GM12878 (cell line): Measurements from ENCODE around the gene XPO6. TPM values are rescaled to one million over a fixed set of nuclear protein-coding genes. Genes with fewer than 3 reads are reported as not detected.

Experiments used
- BCL11A ChIP-seq: IDR thresholded peaks from 2 replicates; pipeline ENCODE4 v1.6.1; 2011; ENCODE audit warnings: low read depth, low read length
- BRCA1 ChIP-seq: IDR thresholded peaks from 2 replicates; pipeline ENCODE4 v1.6.1; 2011; ENCODE audit warnings: low read depth, low read length, improper control_type of control experiment
- CEBPZ ChIP-seq: fragments of 150-350 bp; IDR thresholded peaks from 2 replicates; pipeline ENCODE4 v1.6.1; 2016; ENCODE audit warnings: low read depth, low read length
- CREM ChIP-seq: IDR thresholded peaks from 2 replicates; pipeline ENCODE4 v1.6.1; 2014; ENCODE audit warnings: antibody characterized with exemption, low read depth
- E2F4 ChIP-seq: IDR thresholded peaks from 2 replicates; pipeline ENCODE4 v1.6.1; 2012; ENCODE audit warnings: low read depth, low read length, improper control_type of control experiment
- ESRRA ChIP-seq: IDR thresholded peaks from 2 replicates; pipeline ENCODE4 v1.6.1; 2012; ENCODE audit warnings: mild to moderate bottlenecking, low read length, improper control_type of control experiment
- HCFC1 ChIP-seq: fragments of 150-350 bp; IDR thresholded peaks from 2 replicates; pipeline ENCODE4 v1.6.1; 2014; ENCODE audit warnings: low read length
- HDGF ChIP-seq: fragments of 450-650 bp; IDR thresholded peaks from 2 replicates; pipeline ENCODE4 v1.6.1; 2016; ENCODE audit warnings: antibody characterized with exemption
- IRF4 ChIP-seq: IDR thresholded peaks from 2 replicates; pipeline ENCODE4 v1.6.1; 2011; ENCODE audit warnings: low read depth, low read length
- MEF2A ChIP-seq: IDR thresholded peaks from 2 replicates; pipeline ENCODE4 v1.6.1; 2011; ENCODE audit warnings: low read depth, mild to moderate bottlenecking, low read length, moderate library complexity; ENCODE audit not compliant: insufficient read depth
- MTA3 ChIP-seq: IDR thresholded peaks from 2 replicates; pipeline ENCODE4 v1.6.1; 2012; ENCODE audit warnings: low read length, inconsistent platforms, borderline replicate concordance
- MXI1 ChIP-seq: fragments of 150-350 bp; IDR thresholded peaks from 2 replicates; pipeline ENCODE4 v1.6.1; 2011; ENCODE audit warnings: low read depth, mild to moderate bottlenecking, inconsistent platforms, low read length, improper control_type of control experiment
- NFIC ChIP-seq: IDR thresholded peaks from 2 replicates; pipeline ENCODE4 v1.6.1; 2012; ENCODE audit warnings: low read depth, mild to moderate bottlenecking, inconsistent platforms, low read length, moderate library complexity
- NR2F1 ChIP-seq: fragments of 450-650 bp; conservative IDR thresholded peaks from 2 replicates; pipeline ENCODE4 v1.6.1; 2017; ENCODE audit warnings: mild to moderate bottlenecking
- RB1 ChIP-seq: fragments of 450-650 bp; formaldehyde crosslinking; IDR thresholded peaks from 2 replicates; pipeline ENCODE4 v1.6.1; 2017; ENCODE audit warnings: mild to moderate bottlenecking, borderline replicate concordance
- RBBP5 ChIP-seq: fragments of 200-600 bp; sonication (generic); conservative IDR thresholded peaks from 2 replicates; pipeline ENCODE4 v1.6.1; 2016
- SKIL ChIP-seq: fragments of 450-650 bp; IDR thresholded peaks from 2 replicates; pipeline ENCODE4 v1.6.1; 2017; ENCODE audit warnings: mild to moderate bottlenecking, low read depth, inconsistent platforms; ENCODE audit not compliant: poor library complexity, severe bottlenecking
- SMARCA5 ChIP-seq: fragments of 450-650 bp; IDR thresholded peaks from 2 replicates; pipeline ENCODE4 v1.6.1; 2017; ENCODE audit warnings: mild to moderate bottlenecking
- SMC3 ChIP-seq: IDR thresholded peaks from 2 replicates; pipeline ENCODE4 v1.6.1; 2011; ENCODE audit warnings: low read length, improper control_type of control experiment, borderline replicate concordance
- SREBF2 ChIP-seq: IDR thresholded peaks from 2 replicates; pipeline ENCODE4 v1.6.1; 2012; ENCODE audit warnings: mild to moderate bottlenecking, low read length
- SRF ChIP-seq, 2 experiments: IDR thresholded peaks; 2 replicates each; pipeline ENCODE4 v1.6.1; 2011; ENCODE audit warnings: low read depth in 2 of 2, low read length in 2 of 2, mild to moderate bottlenecking in 1 of 2, moderate library complexity in 1 of 2
- SUPT20H ChIP-seq: IDR thresholded peaks from 2 replicates; pipeline ENCODE4 v1.6.1; 2011; ENCODE audit warnings: low read depth, mild to moderate bottlenecking, low read length, moderate library complexity, borderline replicate concordance; ENCODE audit not compliant: control insufficient read depth
- TCF7 ChIP-seq: IDR thresholded peaks from 2 replicates; pipeline ENCODE4 v1.6.1; 2014; ENCODE audit warnings: antibody characterized with exemption, borderline replicate concordance
- polyA plus RNA-seq, 11 experiments: library from polyadenylated mRNA; depleted of rRNA in 4 of 11; unstranded in 6 of 11; stranded (reverse) in 5 of 11; fragments of >200 nt; fragmentation: Nextera tagmentation in 4 of 11; fragmentation: Illumina TruSeq in 1 of 11; extraction: Ambion mirVana in 4 of 11; extraction: Trizol in 1 of 11; gene quantifications; 1 replicate in 1 of 11; 2 replicates in 10 of 11; pipeline versions ENCODE4 v1.2.1 to v1.2.3, GENCODE V29; 2011 to 2016; ENCODE audit warnings: inconsistent platforms in 2 of 11, missing spikeins in 2 of 11, low read depth in 1 of 11
- total RNA-seq, 4 experiments: library from RNA; depleted of rRNA in 3 of 4; stranded (reverse); fragments of >200 nt in 3 of 4; fragmentation: Illumina TruSeq in 1 of 4; extraction: Trizol in 1 of 4; gene quantifications; 2 replicates each; pipeline versions ENCODE4 v1.2.1 to v1.2.3, GENCODE V29; 2013 to 2021
- TF ChIP-seq, protein P1 (sequence below): fragments of 450-650 bp; IDR thresholded peaks from 2 replicates; pipeline ENCODE4 v1.6.1; 2017; ENCODE audit warnings: low read depth, mild to moderate bottlenecking, moderate library complexity

XPO6 gene
- total and polyA plus RNA-seq, 10 of the 15 experiments (the other 5 are each of a cell fraction or from before 2014, with no cell fraction given): 9.9 to 246 (median 110) TPM

DNA sequence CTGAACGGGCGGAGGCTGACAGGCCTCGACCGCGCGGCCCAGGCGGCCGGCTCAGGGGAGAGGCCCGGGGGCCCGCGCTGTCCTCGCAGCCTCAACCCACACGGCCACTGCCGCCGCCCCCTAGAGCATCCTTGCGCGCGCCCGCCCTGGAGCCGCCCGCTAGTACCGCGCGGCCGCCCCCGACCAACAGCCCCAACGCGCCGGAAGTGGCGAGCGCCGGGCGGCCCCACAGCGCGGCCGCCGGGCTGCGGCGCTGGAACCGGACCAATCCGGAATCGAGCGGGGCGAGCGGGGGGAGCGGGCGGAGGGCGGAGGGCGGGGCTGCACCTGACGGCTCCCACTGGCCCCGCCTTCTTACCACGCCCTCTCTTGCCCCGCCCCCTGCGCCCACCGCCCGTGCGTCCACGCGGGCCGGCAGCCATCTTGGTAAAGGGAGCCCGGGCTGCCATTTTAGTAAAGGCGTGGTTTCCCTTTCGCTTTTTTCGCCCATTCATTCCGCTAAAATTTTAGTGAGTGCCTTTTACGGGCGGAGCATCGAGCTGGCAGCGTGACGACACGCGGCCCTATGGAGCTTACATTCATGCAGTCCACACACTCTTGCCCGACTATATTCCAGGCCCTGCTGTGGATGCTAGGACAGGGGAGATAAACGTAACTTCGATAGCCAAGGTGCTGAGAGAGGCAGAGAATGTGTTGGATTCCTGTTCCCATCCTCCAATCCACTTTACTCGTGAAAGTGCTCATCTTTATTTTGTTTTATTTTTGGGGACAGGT lies at the start of gene XPO6 (continued):
- TF ChIP-seq CEBPZ: no peak
- TF ChIP-seq BRCA1: no peak
- no peak for TF ChIP-seq BCL11A
- TF ChIP-seq, protein P1, sequence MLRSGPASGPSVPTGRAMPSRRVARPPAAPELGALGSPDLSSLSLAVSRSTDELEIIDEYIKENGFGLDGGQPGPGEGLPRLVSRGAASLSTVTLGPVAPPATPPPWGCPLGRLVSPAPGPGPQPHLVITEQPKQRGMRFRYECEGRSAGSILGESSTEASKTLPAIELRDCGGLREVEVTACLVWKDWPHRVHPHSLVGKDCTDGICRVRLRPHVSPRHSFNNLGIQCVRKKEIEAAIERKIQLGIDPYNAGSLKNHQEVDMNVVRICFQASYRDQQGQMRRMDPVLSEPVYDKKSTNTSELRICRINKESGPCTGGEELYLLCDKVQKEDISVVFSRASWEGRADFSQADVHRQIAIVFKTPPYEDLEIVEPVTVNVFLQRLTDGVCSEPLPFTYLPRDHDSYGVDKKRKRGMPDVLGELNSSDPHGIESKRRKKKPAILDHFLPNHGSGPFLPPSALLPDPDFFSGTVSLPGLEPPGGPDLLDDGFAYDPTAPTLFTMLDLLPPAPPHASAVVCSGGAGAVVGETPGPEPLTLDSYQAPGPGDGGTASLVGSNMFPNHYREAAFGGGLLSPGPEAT: peak; percentile 59; the same call in 1 of the 2 replicates
- no peak for TF ChIP-seq TCF7
- peak; percentile 93 for TF ChIP-seq HCFC1
- peak; percentile 70; the same call in 1 of the 2 replicates for TF ChIP-seq RB1
- 0 out of 4 replicates have a peak, but pooled peaks of 1 of the 2 experiments have one; percentile 28 for TF ChIP-seq SRF (IDR thresholded peaks at IDR 0.05; ENCODE audit: low read depth in 2 of 2, low read length in 2 of 2)
- TF ChIP-seq NFIC: no peak
- no peak for TF ChIP-seq MTA3
- TF ChIP-seq CREM: peak; percentile 84
- no peak for TF ChIP-seq SKIL
- TF ChIP-seq RBBP5: no peak
- TF ChIP-seq ESRRA: no peak
- TF ChIP-seq SUPT20H: no peak
- TF ChIP-seq SMARCA5: peak; percentile 67
- TF ChIP-seq SREBF2: no peak
- peak; percentile 56; the same call in 1 of the 2 replicates for TF ChIP-seq IRF4
- no peak for TF ChIP-seq E2F4
- peak; percentile 85; the same call in 1 of the 2 replicates for TF ChIP-seq MXI1
- no peak for TF ChIP-seq HDGF
- peak; percentile 49; the same call in 1 of the 2 replicates for TF ChIP-seq NR2F1
- no peak for TF ChIP-seq SMC3
- no peak for TF ChIP-seq MEF2A
